Measurements from ENCODE around the gene SCN11A.

DNA sequence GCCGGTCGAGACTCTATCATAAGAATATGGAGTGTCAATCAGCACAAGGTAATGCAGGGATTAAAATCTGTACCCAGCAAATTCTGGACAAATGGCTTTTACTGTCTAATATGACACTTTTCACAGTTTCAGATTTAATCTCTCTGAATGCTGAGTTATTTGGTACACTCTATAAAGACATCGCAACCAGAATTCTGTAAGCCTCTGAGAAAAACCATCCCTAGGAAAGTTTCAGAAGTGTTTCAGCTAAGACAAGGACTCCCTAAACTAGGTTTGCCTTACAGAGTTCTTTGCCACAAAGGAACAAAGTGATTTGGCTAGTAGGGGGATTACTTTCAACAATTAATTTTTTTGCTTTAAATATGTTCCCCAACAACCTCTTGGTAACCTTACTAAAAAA is 11.4 kb upstream of the SCN11A start:
- TF ChIP-seq, protein P1, sequence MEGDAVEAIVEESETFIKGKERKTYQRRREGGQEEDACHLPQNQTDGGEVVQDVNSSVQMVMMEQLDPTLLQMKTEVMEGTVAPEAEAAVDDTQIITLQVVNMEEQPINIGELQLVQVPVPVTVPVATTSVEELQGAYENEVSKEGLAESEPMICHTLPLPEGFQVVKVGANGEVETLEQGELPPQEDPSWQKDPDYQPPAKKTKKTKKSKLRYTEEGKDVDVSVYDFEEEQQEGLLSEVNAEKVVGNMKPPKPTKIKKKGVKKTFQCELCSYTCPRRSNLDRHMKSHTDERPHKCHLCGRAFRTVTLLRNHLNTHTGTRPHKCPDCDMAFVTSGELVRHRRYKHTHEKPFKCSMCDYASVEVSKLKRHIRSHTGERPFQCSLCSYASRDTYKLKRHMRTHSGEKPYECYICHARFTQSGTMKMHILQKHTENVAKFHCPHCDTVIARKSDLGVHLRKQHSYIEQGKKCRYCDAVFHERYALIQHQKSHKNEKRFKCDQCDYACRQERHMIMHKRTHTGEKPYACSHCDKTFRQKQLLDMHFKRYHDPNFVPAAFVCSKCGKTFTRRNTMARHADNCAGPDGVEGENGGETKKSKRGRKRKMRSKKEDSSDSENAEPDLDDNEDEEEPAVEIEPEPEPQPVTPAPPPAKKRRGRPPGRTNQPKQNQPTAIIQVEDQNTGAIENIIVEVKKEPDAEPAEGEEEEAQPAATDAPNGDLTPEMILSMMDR (IDR thresholded peaks at IDR 0.05): no peak
- TF ChIP-seq POLR2A (IDR thresholded peaks at IDR 0.05) (no peak), POLR2AphosphoS5 (IDR thresholded peaks at IDR 0.05) (no peak), EP300 (IDR thresholded peaks at IDR 0.05; ENCODE audit: low read depth) (no peak)
